K562 (cell line): ENCODE data around the gene WEE1. TPM values are rescaled to one million over a fixed set of nuclear protein-coding genes. Genes with fewer than 3 reads are reported as not detected.
A peak's percentile ranks its signal among the peaks of the same experiment; 100 is the strongest.

Experiments
- E2F8 ChIP-seq: fragments of 450-650 bp; IDR thresholded peaks from 2 replicates; pipeline ENCODE4 v1.7.1; 2018; ENCODE audit warnings: mild to moderate bottlenecking, low read depth; ENCODE audit not compliant: partially characterized antibody
- EP400 ChIP-seq: fragments of 450-650 bp; IDR thresholded peaks from 2 replicates; pipeline ENCODE4 v1.6.1; 2017; ENCODE audit warnings: antibody characterized with exemption, mild to moderate bottlenecking, moderate library complexity
- ETV6 ChIP-seq, 3 experiments: fragments of 150-350 bp in 1 of 3; sonication (generic) in 1 of 3; formaldehyde crosslinking in 1 of 3; IDR thresholded peaks; 2 replicates each; pipeline versions ENCODE4 v1.6.1 to v1.8.0; 2014 to 2022; ENCODE audit warnings: borderline replicate concordance in 2 of 3, low read depth in 2 of 3, antibody characterized with exemption in 1 of 3, low read length in 1 of 3, mild to moderate bottlenecking in 1 of 3, missing genetic modification reagents in 1 of 3
- GATAD2B ChIP-seq: fragments of 450-650 bp; IDR thresholded peaks from 2 replicates; pipeline ENCODE4 v1.6.1; 2017; ENCODE audit warnings: mild to moderate bottlenecking, borderline replicate concordance
- MGA ChIP-seq: fragments of 450-650 bp; IDR thresholded peaks from 2 replicates; pipeline ENCODE4 v1.6.1; 2016; ENCODE audit warnings: mild to moderate bottlenecking, moderate library complexity
- MTA1 ChIP-seq: fragments of 450-650 bp; IDR thresholded peaks from 2 replicates; pipeline ENCODE4 v1.6.1; 2017; ENCODE audit warnings: borderline replicate concordance
- SIN3B ChIP-seq: fragments of 450-650 bp; IDR thresholded peaks from 2 replicates; pipeline ENCODE4 v1.6.1; 2017; ENCODE audit warnings: low read depth, mild to moderate bottlenecking, moderate library complexity
- STAT5B ChIP-seq: fragments of 250-450 bp; sonication (Bioruptor Pico); IDR thresholded peaks from 2 replicates; pipeline ENCODE4 v1.8.0; 2021; ENCODE audit warnings: mild to moderate bottlenecking, inconsistent platforms
- YY1 ChIP-seq, 3 experiments: IDR thresholded peaks; 2 replicates each; pipeline ENCODE4 v1.6.1; 2011; ENCODE audit warnings: low read length in 2 of 3, mild to moderate bottlenecking in 2 of 3, moderate library complexity in 2 of 3, borderline replicate concordance in 1 of 3, control low read depth in 1 of 3, low read depth in 1 of 3; ENCODE audit not compliant: insufficient read depth in 3 of 3, insufficient replicate concordance in 2 of 3, control insufficient read depth in 1 of 3, insufficient read length in 1 of 3; ENCODE audit errors: extremely low read depth in 1 of 3
- ZFP30 ChIP-seq: fragments of 250-450 bp; sonication (Bioruptor Pico); IDR thresholded peaks from 2 replicates; pipeline ENCODE4 v1.8.0; 2022; ENCODE audit warnings: moderate library complexity, mild to moderate bottlenecking, inconsistent platforms, borderline replicate concordance
- ZNF311 ChIP-seq: fragments of 250-450 bp; sonication (Bioruptor Pico); IDR thresholded peaks from 2 replicates; pipeline ENCODE4 v1.4.0; 2020; ENCODE audit warnings: mild to moderate bottlenecking, moderate library complexity
- ZNF668 ChIP-seq: fragments of 250-450 bp; sonication (Bioruptor Pico); IDR thresholded peaks from 2 replicates; pipeline ENCODE4 v1.8.0; 2022; ENCODE audit warnings: mild to moderate bottlenecking, inconsistent platforms
- polyA plus RNA-seq, 8 experiments: library from polyadenylated mRNA; depleted of rRNA in 4 of 8; stranded (reverse) in 5 of 8; unstranded in 3 of 8; fragments of >200 nt; fragmentation: Nextera tagmentation in 2 of 8; fragmentation: Illumina TruSeq in 1 of 8; extraction: Ambion mirVana in 2 of 8; extraction: Trizol in 1 of 8; gene quantifications; 2 replicates each; pipeline versions ENCODE4 v1.2.1 to v1.2.3, GENCODE V29; 2011 to 2014; ENCODE audit warnings: inconsistent platforms in 1 of 8, missing spikeins in 1 of 8
- total RNA-seq, 7 experiments: library from RNA; depleted of rRNA in 6 of 7; stranded (reverse); fragments of >200 nt in 6 of 7; fragmentation: Illumina TruSeq in 2 of 7; extraction: Trizol in 2 of 7; gene quantifications; 2 replicates each; pipeline versions ENCODE4 v1.2.1 to v1.2.3, GENCODE V29; 2011 to 2021; ENCODE audit warnings: low replicate concordance in 1 of 7

WEE1 gene
- total and polyA plus RNA-seq, 9 of the 15 experiments (the other 6 are each of a cell fraction or from before 2014, with no cell fraction given) = 21.9 to 99.0 (median 67.4) TPM

- TF ChIP-seq E2F8 (no peak), YY1 (IDR thresholded peaks at IDR 0.05; ENCODE audit: borderline replicate concordance in 1 of 3, control insufficient read depth in 1 of 3, extremely low read depth in 1 of 3, insufficient read depth in 3 of 3, insufficient read length in 1 of 3, insufficient replicate concordance in 2 of 3, low read depth in 1 of 3, low read length in 2 of 3) (no peak), ZFP30 (CRISPR knock-in tag) (no peak), ETV6 (IDR thresholded peaks at IDR 0.05; ENCODE audit: borderline replicate concordance in 1 of 2, low read depth in 2 of 2, low read length in 1 of 2) (no peak), ETV6 (CRISPR knock-in tag; IDR thresholded peaks at IDR 0.05; ENCODE audit: borderline replicate concordance) (0 out of 2 replicates have a peak, but pooled peaks have one; percentile 55), MTA1 (0 out of 2 replicates have a peak, but pooled peaks have one; percentile 23), MGA (no peak), STAT5B (CRISPR knock-in tag) (no peak), GATAD2B (no peak), EP400 (0 out of 2 replicates have a peak, but pooled peaks have one; percentile 11), ZNF311 (no peak), ZNF668 (no peak), SIN3B (no peak)
Observed at GRCh38 chr11:9574622-9575259, 1.3 kb downstream of the WEE1 start (continued).
